Osteocyte (in vitro differentiated cells): Measurements from ENCODE around the gene SNX1. TPM values are rescaled to one million over a fixed set of nuclear protein-coding genes. Genes with fewer than 3 reads are reported as not detected.

Experiments used
- DNase-seq: peaks from one replicate; pipeline ENCODE4 v3.0.0; 2021; ENCODE audit warnings: mixed read lengths; ENCODE audit not compliant: unreplicated experiment; ENCODE audit errors: extremely low spot score
- H3K27ac Mint-ChIP-seq: one replicate; pipeline ENCODE4 v1.8.0; 2021; ENCODE audit warnings: mild to moderate bottlenecking, mixed read lengths; ENCODE audit not compliant: unreplicated experiment
- H3K27me3 Mint-ChIP-seq: one replicate; pipeline ENCODE4 v1.8.0; 2021; ENCODE audit warnings: mixed read lengths; ENCODE audit not compliant: unreplicated experiment
- H3K36me3 Mint-ChIP-seq: one replicate; pipeline ENCODE4 v1.8.0; 2021; ENCODE audit warnings: mixed read lengths; ENCODE audit not compliant: unreplicated experiment
- H3K4me1 Mint-ChIP-seq: one replicate; pipeline ENCODE4 v1.8.0; 2021; ENCODE audit warnings: mixed read lengths; ENCODE audit not compliant: unreplicated experiment
- H3K4me3 Mint-ChIP-seq: one replicate; pipeline ENCODE4 v1.8.0; 2021; ENCODE audit warnings: mild to moderate bottlenecking, moderate library complexity, mixed read lengths; ENCODE audit not compliant: unreplicated experiment
- H3K9me3 Mint-ChIP-seq: one replicate; pipeline ENCODE4 v1.8.0; 2021; ENCODE audit warnings: mixed read lengths; ENCODE audit not compliant: unreplicated experiment
- total RNA-seq: library from RNA; stranded (reverse); gene quantifications from 2 replicates; pipeline ENCODE4 v1.2.1, GENCODE V29; 2021
- TF ChIP-seq, protein P1 (sequence below): fragments of 200-600 bp; sonication (generic); IDR thresholded peaks from 2 replicates; pipeline ENCODE4 v1.5.0; 2021; ENCODE audit warnings: antibody characterized with exemption, mild to moderate bottlenecking, moderate library complexity

SNX1 gene
- total RNA-seq, 1 donor from 2014 or later = 101 TPM

DNA sequence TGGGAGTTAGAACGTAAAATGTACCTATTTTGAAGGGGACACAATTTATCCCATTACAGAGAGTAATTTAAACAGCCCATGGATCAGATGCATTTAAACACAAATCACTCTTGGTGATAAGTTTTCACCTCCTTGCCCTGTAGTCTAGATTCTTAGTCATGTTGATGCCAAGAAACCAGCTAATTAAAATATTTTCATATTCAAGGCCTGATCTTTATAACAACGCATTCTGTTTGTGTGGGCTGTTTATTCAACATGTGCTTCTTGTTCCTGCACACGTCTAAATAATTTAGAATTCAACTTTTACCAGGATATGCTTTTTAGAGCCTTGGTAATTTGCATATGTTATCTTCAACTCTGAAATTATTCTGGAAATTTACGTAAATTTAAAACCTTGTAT lies 25.8 kb downstream of the SNX1 start:
- Mint-ChIP-seq H3K4me3 (no peak overlapping the region), H3K4me1 (no peaks in the 10 kb centered on the region), H3K27ac (no peak overlapping the region), H3K9me3 (no peaks in the 10 kb centered on the region), H3K36me3 (peaks cover 45% of the 10 kb centered on the region), H3K27me3 (no peaks in the 10 kb centered on the region)
- DNase-seq = no peak
- TF ChIP-seq, protein P1, sequence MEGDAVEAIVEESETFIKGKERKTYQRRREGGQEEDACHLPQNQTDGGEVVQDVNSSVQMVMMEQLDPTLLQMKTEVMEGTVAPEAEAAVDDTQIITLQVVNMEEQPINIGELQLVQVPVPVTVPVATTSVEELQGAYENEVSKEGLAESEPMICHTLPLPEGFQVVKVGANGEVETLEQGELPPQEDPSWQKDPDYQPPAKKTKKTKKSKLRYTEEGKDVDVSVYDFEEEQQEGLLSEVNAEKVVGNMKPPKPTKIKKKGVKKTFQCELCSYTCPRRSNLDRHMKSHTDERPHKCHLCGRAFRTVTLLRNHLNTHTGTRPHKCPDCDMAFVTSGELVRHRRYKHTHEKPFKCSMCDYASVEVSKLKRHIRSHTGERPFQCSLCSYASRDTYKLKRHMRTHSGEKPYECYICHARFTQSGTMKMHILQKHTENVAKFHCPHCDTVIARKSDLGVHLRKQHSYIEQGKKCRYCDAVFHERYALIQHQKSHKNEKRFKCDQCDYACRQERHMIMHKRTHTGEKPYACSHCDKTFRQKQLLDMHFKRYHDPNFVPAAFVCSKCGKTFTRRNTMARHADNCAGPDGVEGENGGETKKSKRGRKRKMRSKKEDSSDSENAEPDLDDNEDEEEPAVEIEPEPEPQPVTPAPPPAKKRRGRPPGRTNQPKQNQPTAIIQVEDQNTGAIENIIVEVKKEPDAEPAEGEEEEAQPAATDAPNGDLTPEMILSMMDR = no peak

DNA sequence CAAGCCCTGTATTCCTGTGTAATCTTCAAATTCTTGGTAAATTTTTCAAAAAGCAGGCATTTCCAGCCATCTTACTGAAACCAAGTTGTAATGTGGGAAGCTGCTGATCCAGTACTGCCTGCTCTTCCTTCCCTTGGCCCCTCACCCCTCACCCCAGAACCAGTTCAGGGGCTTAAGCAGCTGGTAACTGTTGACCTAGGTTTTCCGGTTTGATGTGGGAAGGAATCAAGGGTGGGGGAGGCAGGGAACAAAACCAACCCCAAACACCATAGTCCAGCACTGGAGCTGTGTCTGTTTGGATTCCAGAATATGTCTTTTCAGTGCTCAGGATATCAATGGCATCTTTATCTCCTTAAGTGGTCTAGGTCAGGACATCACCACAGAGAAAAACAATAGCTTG lies 26.7 kb downstream of the SNX1 start:
- H3K27ac Mint-ChIP-seq = no peak overlapping the region
- DNase-seq = no peak

DNA sequence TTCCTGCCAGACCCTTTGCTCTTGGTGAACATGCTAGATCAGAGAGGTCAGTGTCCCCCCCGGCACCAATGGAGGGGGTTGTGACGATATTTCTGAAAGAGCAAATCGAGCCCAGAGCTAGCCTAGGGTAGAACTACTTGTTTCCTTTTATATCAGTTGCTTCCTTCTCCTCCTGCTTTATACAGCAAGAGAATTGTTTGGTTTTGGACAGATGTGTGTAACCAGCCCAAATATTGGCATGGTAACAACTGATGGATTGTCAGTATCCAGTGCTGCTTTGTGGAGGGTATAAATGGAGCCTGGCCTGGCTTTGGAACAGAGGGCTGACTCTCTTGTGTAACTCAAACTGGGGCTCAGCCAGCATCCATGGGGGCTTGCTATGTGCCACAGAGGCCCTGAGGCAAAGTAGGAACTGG lies 27.2 kb downstream of the SNX1 start:
- Mint-ChIP-seq H3K27ac (no peak overlapping the region), H3K27me3 (no peaks in the 10 kb centered on the region), H3K36me3 (peaks cover 53% of the 10 kb centered on the region), H3K9me3 (no peaks in the 10 kb centered on the region), H3K4me1 (no peaks in the 10 kb centered on the region), H3K4me3 (no peak overlapping the region)
- DNase-seq = no peak
- TF ChIP-seq, protein P1 = no peak

More for the DNA sequence above, 26.7 kb downstream of the SNX1 start:
- Mint-ChIP-seq H3K4me3 (no peak overlapping the region), H3K36me3 (peaks cover 51% of the 10 kb centered on the region), H3K27me3 (no peaks in the 10 kb centered on the region), H3K4me1 (no peaks in the 10 kb centered on the region), H3K9me3 (no peaks in the 10 kb centered on the region)
- TF ChIP-seq, protein P1 = no peak

DNA sequence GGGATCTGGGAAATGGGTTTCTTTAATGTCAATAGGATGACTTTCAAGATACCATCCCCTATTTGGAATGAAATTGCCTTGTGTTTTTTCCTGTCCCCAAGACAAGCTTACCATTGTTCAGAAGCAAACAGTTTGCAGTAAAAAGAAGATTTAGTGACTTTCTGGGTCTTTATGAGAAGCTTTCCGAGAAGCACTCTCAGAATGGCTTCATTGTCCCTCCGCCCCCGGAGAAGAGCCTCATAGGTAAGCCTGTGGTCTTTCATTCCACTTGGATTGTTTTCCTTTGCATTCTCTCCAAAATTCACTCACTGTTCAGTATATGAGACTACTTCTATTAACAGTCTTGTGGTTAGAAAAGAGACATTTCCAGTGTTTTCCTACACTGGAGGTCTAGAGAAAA lies 30.2 kb downstream of the SNX1 start:
- no peaks in the 10 kb centered on the region for H3K27me3 Mint-ChIP-seq
- TF ChIP-seq, protein P1 = no peak
- no peaks in the 10 kb centered on the region for H3K4me1 Mint-ChIP-seq
- no peaks in the 10 kb centered on the region for H3K9me3 Mint-ChIP-seq
- H3K4me3 Mint-ChIP-seq = no peak overlapping the region
- no peak for DNase-seq
- H3K27ac Mint-ChIP-seq = no peak overlapping the region
- H3K36me3 Mint-ChIP-seq = peaks cover 54% of the 10 kb centered on the region

DNA sequence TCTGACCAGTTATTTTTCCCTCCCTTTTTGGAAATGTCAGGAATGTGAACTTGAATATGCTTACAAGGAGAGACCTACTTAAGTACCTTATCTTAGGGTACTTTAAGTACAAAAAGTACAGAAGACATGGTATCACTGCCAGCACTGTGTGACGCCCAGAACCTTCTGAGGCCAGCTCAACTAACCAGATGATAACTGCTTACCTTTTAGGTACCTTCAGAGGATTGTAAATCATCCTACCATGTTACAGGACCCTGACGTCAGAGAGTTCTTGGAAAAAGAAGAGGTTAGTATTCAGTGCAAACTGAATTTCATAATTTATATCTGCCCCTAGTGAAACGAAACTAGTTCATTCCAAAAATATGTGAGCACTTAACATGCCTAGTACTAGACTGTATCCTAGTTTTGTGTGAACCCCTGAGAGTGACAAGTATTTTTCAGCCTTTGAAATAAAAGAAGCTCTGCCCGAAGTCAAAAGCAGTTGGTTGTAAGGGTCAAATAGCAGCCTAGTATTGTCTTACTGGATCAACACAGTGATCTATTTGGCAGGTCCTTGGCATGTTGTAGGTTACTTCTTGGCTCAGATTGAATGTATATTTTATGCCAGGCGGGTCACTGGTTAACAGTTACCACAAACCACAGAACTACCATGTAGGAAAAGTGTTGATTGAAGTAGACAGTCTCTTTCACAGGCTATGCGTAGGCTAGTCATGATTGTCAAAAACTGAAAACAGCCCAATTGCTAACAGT lies 31.9 kb downstream of the SNX1 start:
- peaks cover 63% of the 10 kb centered on the region for H3K36me3 Mint-ChIP-seq
- no peak overlapping the region for H3K4me3 Mint-ChIP-seq
- no peaks in the 10 kb centered on the region for H3K4me1 Mint-ChIP-seq
- TF ChIP-seq, protein P1 = no peak
- no peak overlapping the region for H3K27ac Mint-ChIP-seq
- DNase-seq = no peak
- H3K9me3 Mint-ChIP-seq = no peaks in the 10 kb centered on the region
- no peaks in the 10 kb centered on the region for H3K27me3 Mint-ChIP-seq
